Anterior cingulate cortex (tissue), 58 donors: Measurements from ENCODE around the gene BET1L.
"Not testable (repeated sequence)": the region's sequence is repeated elsewhere in the genome, so short reads cannot be mapped to it uniquely, and the experiment has no call there.

ENCODE experiments used
- DNase-seq, 58 donors: peaks; one replicate each; lab custom pipeline; 2025; lab: John Stamatoyannopoulos, UW

Gene BET1L

DNA sequence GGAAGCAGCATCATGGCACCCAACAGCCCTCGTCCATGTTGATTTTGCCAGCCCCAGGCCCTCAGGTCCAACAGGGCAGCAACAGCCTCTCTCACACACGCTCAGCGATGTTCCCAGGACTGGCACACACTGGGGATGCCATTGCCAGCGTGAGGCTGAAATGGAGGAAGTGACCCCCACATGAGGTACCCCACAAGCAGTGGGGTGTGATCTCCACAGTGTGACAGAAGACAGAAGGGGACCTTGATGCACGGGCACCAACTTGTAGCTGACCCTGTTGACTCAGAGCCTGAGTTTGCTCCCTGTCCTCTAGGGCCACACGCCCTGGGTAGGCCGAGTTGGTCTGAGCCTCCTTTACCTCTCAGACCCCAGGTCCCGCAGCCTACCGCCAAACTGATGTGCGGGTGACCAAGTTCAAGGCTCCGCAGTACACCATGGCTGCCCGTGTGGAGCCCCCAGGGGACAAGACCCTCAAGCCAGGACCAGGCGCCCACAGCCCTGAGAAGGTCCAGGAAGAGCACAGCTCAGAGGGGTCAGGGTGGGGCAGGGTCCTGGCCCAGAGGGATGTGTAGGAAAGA, 8.1 kb downstream of the BET1L start:
- no peak for DNase-seq

DNA sequence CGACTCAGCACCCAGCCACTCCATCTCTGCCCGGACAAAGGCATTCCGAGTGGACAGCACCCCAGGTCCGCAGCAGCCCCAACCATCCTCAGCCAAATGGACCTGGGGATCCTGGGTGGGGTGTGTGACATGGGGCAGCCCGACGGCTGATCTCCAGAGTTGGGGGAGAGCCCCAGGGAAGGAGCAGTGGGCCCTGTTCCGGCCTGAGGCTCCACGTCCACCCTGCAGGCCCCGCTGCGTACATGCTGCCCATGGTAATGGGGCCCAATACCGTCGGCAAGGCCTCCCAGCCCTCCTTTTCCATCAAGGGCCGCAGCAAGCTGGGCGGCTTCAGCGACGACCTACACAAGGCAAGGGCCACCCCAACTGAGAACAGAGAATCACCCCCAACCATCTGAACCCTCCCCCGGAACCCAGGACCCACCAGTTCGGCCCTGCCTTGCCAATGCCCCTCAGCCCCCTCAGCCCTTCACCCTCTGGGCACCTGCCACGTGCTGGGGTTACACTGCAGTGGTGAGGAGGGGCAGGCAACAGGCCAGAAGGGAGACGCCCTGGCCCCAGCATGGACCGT, 8.9 kb downstream of the BET1L start:
- no peak for DNase-seq

DNA sequence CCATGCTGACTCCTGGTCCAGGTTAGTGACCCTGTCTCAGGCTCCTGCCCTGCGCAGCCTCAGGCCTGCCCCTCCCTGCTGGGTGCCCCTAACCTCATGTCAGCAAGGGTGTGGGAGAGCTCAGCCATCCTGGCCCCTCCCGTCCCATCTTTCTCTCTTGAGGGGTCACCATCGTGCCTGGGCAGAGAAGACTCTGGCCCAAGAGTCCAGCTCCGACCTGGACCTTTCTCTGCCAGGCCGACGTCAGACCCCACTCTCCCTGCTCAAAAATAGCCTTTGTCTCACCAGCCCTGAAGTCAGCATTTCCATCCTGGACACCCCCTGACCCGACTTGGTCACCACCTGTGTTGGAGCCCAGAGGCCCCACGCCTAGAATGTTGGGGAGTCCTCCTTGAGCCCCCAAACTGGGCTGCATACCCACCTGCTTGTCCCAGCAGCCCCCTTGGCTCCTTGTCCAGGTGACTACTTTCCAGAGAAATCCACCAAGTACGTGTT, 9.4 kb downstream of the BET1L start:
- no peak for DNase-seq

GRCh38 chr11:196786-197731, 10.1 kb downstream of the BET1L start:
- DNase-seq: no peak

DNA sequence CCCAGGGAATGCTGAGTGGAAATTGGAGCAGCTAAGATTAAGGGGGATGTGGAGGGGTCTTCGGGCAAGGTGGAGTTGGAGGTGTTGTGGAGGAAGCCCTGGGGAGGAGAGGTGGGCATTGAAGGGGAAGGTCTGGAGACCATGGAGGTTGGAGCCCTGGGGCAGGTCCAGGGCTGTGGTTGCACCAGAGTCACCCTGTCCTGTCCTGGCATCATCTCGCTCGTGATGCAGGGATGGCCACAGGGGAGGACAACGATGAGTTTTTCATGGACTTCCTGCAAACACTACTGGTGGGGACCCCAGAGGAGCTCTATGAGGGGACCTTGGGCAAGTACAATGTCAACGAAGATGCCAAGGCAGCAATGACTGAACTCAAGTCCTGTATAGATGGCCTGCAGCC, 13.7 kb downstream of the BET1L start:
- not testable (repeated sequence) for DNase-seq

GRCh38 chr11:192674-193128, 14.5 kb downstream of the BET1L start, which contains the start of gene SCGB1C1:
SCGB1C1 (plus strand) TSS chr11:193078; CDS start chr11:193100, 22 bp downstream.
- DNase-seq: not testable (repeated sequence)

- DNase-seq: not testable (repeated sequence)
Measured at GRCh38 chr11:191490-192478, 15.4 kb downstream of the BET1L start.

DNA sequence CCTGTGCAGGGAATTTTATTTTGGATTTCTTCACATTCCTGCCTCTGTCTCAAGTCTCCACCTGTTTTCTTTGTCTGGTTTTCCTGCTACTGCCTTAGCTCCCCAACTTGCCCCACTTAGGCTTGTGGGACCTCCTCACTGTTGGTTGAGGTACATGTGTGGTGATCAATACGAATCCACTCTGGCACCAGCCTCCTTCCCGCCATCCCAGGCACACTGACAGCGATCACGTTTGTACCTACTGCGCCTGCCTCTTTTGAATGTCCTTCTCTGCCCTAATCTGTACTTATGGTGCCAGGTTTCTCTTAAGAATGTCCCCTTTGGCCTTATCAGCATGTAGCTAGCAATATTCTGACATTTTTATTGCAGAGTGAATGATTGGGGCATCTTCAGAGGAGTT, 16.7 kb downstream of the BET1L start:
- DNase-seq: not testable (repeated sequence)

- DNase-seq: not testable (repeated sequence)
Measured at GRCh38 chr11:189843-190311, 17.3 kb downstream of the BET1L start.

DNA sequence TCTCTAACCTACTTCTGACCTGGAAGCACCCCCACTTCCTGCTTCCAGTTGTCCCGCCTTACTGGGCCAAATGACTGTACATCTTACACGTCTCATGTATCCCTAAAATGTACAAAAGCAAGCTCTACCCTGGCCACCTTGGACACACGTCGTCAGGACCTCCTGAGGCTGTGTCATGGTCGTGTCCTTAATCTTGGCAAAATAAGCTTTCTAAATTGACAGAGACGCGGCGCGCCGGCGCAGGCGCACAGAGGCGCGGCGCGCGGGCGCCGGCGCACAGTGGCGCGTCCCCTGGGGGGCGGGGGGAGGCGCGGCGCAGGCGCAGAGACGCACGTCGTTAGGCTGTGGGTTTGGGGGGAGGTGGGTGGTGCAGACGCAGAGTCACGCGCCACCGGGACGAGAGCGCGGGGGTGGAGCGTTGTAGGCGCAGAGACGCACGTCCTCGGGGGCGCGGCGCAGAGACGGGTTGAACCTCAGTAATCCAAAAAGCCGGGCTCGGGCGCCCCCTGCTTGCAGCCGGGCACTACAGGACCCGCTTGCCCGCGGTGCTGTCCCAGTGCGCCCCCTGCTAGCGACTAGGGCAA, 17.9 kb downstream of the BET1L start:
- not testable (repeated sequence) for DNase-seq

DNA sequence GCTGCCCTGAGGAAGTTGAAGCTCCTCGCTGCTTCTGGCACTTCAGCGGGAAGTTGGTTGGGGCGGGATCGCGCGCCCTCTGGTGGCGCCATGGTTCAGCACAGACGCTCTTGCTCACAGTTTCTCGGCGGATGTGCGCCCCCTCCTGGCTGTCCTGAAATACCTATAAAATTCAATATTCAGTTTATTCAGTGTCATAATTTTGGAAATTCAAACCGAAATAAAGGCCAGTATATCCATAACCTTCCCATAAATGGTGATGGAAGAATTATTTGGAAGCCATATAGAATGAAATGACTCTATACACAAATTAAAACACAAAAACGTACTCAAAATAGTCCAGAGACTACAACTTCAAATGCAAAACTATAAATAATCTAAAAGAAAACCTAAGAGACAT, 27.0 kb downstream of the BET1L start:
- DNase-seq: not testable (repeated sequence)
